Hepatocyte (in vitro differentiated cells): ENCODE data around the gene SERPINE2.

ENCODE experiments used
- EZH2 ChIP-seq: fragments of 200-600 bp; sonication (generic); IDR thresholded peaks from 2 replicates; pipeline ENCODE4 v1.6.1; 2016; ENCODE audit warnings: antibody characterized with exemption, mild to moderate bottlenecking, borderline replicate concordance
- TF ChIP-seq, protein P1 (sequence below): fragments of 200-600 bp; sonication (generic); IDR thresholded peaks from 2 replicates; pipeline ENCODE4 v1.5.1; 2016; ENCODE audit warnings: antibody characterized with exemption, mild to moderate bottlenecking; ENCODE audit not compliant: poor library complexity

DNA sequence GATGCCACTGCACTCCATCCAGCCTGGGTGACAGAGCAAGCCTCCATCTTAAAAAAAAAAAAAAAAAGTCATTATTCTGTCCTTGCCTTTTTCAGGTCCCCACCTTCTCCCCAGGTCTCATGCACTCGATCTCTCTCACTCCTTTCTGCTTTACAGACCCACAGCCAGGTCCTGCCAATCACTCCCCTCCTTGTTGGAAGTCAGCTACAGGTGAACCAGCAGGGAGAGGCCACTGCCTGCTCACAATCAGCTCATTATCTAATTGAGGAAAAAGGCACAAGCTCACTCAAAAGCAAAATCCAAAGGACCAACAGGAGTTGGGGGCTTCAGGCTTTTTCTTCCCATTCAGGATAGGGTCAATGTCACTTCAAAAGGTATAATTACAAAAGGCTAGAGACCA lies 96.0 kb downstream of the SERPINE2 start:
- TF ChIP-seq, protein P1, sequence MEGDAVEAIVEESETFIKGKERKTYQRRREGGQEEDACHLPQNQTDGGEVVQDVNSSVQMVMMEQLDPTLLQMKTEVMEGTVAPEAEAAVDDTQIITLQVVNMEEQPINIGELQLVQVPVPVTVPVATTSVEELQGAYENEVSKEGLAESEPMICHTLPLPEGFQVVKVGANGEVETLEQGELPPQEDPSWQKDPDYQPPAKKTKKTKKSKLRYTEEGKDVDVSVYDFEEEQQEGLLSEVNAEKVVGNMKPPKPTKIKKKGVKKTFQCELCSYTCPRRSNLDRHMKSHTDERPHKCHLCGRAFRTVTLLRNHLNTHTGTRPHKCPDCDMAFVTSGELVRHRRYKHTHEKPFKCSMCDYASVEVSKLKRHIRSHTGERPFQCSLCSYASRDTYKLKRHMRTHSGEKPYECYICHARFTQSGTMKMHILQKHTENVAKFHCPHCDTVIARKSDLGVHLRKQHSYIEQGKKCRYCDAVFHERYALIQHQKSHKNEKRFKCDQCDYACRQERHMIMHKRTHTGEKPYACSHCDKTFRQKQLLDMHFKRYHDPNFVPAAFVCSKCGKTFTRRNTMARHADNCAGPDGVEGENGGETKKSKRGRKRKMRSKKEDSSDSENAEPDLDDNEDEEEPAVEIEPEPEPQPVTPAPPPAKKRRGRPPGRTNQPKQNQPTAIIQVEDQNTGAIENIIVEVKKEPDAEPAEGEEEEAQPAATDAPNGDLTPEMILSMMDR: no peak
- no peak for TF ChIP-seq EZH2
